HepG2 (cell line): ENCODE data around the gene SNX12. TPM values are rescaled to one million over a fixed set of nuclear protein-coding genes. Genes with fewer than 3 reads are reported as not detected.

ENCODE experiments used
- ARNTL ChIP-seq: sonication (generic); formaldehyde crosslinking; IDR thresholded peaks from 2 replicates; pipeline ENCODE4 v1.4.0; 2020; ENCODE audit warnings: mild to moderate bottlenecking, missing genetic modification reagents
- BCL6 ChIP-seq: IDR thresholded peaks from 2 replicates; pipeline ENCODE4 v1.6.1; 2016; ENCODE audit warnings: missing genetic modification reagents, missing compliant biosample characterization
- CREB1 ChIP-seq, 2 experiments: fragments of 450-650 bp in 1 of 2; IDR thresholded peaks; 2 replicates each; pipeline ENCODE4 v1.6.1; 2016 to 2017; ENCODE audit warnings: control low read depth in 1 of 2, mild to moderate bottlenecking in 1 of 2, missing compliant biosample characterization in 1 of 2, missing genetic modification characterization in 1 of 2
- DRAP1 ChIP-seq: IDR thresholded peaks from 2 replicates; pipeline ENCODE4 v1.6.1; 2016; ENCODE audit warnings: missing genetic modification reagents, missing compliant biosample characterization
- ETV5 ChIP-seq: IDR thresholded peaks from 2 replicates; pipeline ENCODE4 v1.6.1; 2018; ENCODE audit warnings: missing biosample characterization, missing genetic modification reagents, inconsistent platforms, borderline replicate concordance
- GATAD2A ChIP-seq: IDR thresholded peaks from 2 replicates; pipeline ENCODE4 v1.6.1; 2016
- KAT7 ChIP-seq: IDR thresholded peaks from 2 replicates; pipeline ENCODE4 v1.6.1; 2018; ENCODE audit warnings: borderline replicate concordance, missing compliant biosample characterization
- PBX2 ChIP-seq: IDR thresholded peaks from 2 replicates; pipeline ENCODE4 v1.6.1; 2016; ENCODE audit warnings: control low read depth
- RARG ChIP-seq: sonication (generic); formaldehyde crosslinking; IDR thresholded peaks from 2 replicates; pipeline ENCODE4 v1.4.0; 2020; ENCODE audit warnings: low read depth, mild to moderate bottlenecking, missing genetic modification reagents
- SP1 ChIP-seq, 2 experiments: fragments of 450-650 bp in 1 of 2; sonication (generic) in 1 of 2; formaldehyde crosslinking in 1 of 2; IDR thresholded peaks; 2 replicates each; pipeline versions ENCODE4 v1.4.0 to v1.6.1; 2016 to 2020; ENCODE audit warnings: missing genetic modification reagents in 1 of 2
- ZNF34 ChIP-seq: sonication (generic); formaldehyde crosslinking; IDR thresholded peaks from 2 replicates; pipeline ENCODE4 v1.4.0; 2020; ENCODE audit warnings: mild to moderate bottlenecking, missing genetic modification reagents, borderline replicate concordance
- ZNF530 ChIP-seq: sonication (generic); formaldehyde crosslinking; IDR thresholded peaks from 2 replicates; pipeline ENCODE4 v1.5.0; 2020; ENCODE audit warnings: low read depth, mild to moderate bottlenecking, missing genetic modification reagents
- ZNF777 ChIP-seq: sonication (generic); formaldehyde crosslinking; IDR thresholded peaks from 2 replicates; pipeline ENCODE4 v1.4.0; 2020; ENCODE audit warnings: missing genetic modification reagents
- polyA plus RNA-seq, 8 experiments: library from polyadenylated mRNA; depleted of rRNA in 3 of 8; stranded (reverse) in 7 of 8; unstranded in 1 of 8; fragments of >200 nt; fragmentation: Illumina TruSeq in 4 of 8; extraction: Trizol in 4 of 8; gene quantifications; 2 replicates each; pipeline versions ENCODE4 v1.2.1 to v1.2.3, GENCODE V29; 2011 to 2016; ENCODE audit warnings: low read depth in 4 of 8, missing spikeins in 1 of 8, mixed read lengths in 1 of 8; ENCODE audit not compliant: insufficient read depth in 1 of 8
- total RNA-seq, 5 experiments: library from RNA; depleted of rRNA; stranded (reverse); fragments of >200 nt; fragmentation: Illumina TruSeq; extraction: Trizol; gene quantifications; 2 replicates each; pipeline ENCODE4 v1.2.3, GENCODE V29; 2016; ENCODE audit warnings: low read depth in 1 of 5
- TF ChIP-seq, protein P1 (sequence below): sonication (generic); formaldehyde crosslinking; IDR thresholded peaks from 2 replicates; pipeline ENCODE4 v1.9.0; 2021; ENCODE audit warnings: missing genetic modification reagents, borderline replicate concordance
- TF ChIP-seq, protein P2 (sequence below): sonication (generic); formaldehyde crosslinking; IDR thresholded peaks from 2 replicates; pipeline ENCODE4 v1.5.1; 2020; ENCODE audit warnings: mild to moderate bottlenecking, missing genetic modification reagents, borderline replicate concordance

Gene SNX12
- total and polyA plus RNA-seq, 2 of the 13 experiments (the other 11 are each of a cell fraction or from before 2014, with no cell fraction given): 30.3 to 42.2 TPM

- TF ChIP-seq SP1 (IDR thresholded peaks at IDR 0.05) (no peak), SP1 (CRISPR knock-in tag; IDR thresholded peaks at IDR 0.05) (no peak), ETV5 (CRISPR knock-in tag) (peak; percentile 25; the same call in 1 of the 2 replicates), KAT7 (CRISPR knock-in tag) (no peak), GATAD2A (CRISPR knock-in tag) (peak; percentile 67), ZNF777 (no peak), BCL6 (0 out of 2 replicates have a peak, but pooled peaks have one; percentile 35), RARG (CRISPR knock-in tag) (no peak), ZNF34 (CRISPR knock-in tag) (no peak), CREB1 (IDR thresholded peaks at IDR 0.05) (no peak), CREB1 (CRISPR knock-in tag; IDR thresholded peaks at IDR 0.05) (no peak; the same call in 1 of the 2 replicates), ZNF530 (no peak), DRAP1 (CRISPR knock-in tag) (peak; percentile 24; the same call in 1 of the 2 replicates), PBX2 (CRISPR knock-in tag) (no peak), ARNTL (CRISPR knock-in tag) (no peak)
- TF ChIP-seq, protein P1, sequence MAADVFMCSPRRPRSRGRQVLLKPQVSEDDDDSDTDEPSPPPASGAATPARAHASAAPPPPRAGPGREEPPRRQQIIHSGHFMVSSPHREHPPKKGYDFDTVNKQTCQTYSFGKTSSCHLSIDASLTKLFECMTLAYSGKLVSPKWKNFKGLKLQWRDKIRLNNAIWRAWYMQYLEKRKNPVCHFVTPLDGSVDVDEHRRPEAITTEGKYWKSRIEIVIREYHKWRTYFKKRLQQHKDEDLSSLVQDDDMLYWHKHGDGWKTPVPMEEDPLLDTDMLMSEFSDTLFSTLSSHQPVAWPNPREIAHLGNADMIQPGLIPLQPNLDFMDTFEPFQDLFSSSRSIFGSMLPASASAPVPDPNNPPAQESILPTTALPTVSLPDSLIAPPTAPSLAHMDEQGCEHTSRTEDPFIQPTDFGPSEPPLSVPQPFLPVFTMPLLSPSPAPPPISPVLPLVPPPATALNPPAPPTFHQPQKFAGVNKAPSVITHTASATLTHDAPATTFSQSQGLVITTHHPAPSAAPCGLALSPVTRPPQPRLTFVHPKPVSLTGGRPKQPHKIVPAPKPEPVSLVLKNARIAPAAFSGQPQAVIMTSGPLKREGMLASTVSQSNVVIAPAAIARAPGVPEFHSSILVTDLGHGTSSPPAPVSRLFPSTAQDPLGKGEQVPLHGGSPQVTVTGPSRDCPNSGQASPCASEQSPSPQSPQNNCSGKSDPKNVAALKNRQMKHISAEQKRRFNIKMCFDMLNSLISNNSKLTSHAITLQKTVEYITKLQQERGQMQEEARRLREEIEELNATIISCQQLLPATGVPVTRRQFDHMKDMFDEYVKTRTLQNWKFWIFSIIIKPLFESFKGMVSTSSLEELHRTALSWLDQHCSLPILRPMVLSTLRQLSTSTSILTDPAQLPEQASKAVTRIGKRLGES (CRISPR knock-in tag): no peak
- TF ChIP-seq, protein P2, sequence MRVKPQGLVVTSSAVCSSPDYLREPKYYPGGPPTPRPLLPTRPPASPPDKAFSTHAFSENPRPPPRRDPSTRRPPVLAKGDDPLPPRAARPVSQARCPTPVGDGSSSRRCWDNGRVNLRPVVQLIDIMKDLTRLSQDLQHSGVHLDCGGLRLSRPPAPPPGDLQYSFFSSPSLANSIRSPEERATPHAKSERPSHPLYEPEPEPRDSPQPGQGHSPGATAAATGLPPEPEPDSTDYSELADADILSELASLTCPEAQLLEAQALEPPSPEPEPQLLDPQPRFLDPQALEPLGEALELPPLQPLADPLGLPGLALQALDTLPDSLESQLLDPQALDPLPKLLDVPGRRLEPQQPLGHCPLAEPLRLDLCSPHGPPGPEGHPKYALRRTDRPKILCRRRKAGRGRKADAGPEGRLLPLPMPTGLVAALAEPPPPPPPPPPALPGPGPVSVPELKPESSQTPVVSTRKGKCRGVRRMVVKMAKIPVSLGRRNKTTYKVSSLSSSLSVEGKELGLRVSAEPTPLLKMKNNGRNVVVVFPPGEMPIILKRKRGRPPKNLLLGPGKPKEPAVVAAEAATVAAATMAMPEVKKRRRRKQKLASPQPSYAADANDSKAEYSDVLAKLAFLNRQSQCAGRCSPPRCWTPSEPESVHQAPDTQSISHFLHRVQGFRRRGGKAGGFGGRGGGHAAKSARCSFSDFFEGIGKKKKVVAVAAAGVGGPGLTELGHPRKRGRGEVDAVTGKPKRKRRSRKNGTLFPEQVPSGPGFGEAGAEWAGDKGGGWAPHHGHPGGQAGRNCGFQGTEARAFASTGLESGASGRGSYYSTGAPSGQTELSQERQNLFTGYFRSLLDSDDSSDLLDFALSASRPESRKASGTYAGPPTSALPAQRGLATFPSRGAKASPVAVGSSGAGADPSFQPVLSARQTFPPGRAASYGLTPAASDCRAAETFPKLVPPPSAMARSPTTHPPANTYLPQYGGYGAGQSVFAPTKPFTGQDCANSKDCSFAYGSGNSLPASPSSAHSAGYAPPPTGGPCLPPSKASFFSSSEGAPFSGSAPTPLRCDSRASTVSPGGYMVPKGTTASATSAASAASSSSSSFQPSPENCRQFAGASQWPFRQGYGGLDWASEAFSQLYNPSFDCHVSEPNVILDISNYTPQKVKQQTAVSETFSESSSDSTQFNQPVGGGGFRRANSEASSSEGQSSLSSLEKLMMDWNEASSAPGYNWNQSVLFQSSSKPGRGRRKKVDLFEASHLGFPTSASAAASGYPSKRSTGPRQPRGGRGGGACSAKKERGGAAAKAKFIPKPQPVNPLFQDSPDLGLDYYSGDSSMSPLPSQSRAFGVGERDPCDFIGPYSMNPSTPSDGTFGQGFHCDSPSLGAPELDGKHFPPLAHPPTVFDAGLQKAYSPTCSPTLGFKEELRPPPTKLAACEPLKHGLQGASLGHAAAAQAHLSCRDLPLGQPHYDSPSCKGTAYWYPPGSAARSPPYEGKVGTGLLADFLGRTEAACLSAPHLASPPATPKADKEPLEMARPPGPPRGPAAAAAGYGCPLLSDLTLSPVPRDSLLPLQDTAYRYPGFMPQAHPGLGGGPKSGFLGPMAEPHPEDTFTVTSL (CRISPR knock-in tag): peak; percentile 41; the same call in 1 of the 2 replicates
These were observed 13.4 kb upstream of the SNX12 start (continued) for GRCh38 chrX:71081330-71082123.
